ENCODE results near the gene PP2D1. TPM values are rescaled to one million over a fixed set of nuclear protein-coding genes. Genes with fewer than 3 reads are reported as not detected.
"Not testable (repeated sequence)": the region's sequence is repeated elsewhere in the genome, so short reads cannot be mapped to it uniquely, and the experiment has no call there.

Gene PP2D1
- total and polyA plus RNA-seq, 2 experiments from 2014 or later: 0.23 TPM; not detected in 1

GRCh38 chr3:20027136-20027535 is 15.1 kb upstream of the PP2D1 start:
- H3K27me3 ChIP-seq: no peaks in the 10 kb centered on the region
- no peaks in the 10 kb centered on the region for H3K9me3 ChIP-seq (ENCODE audit: low read depth)
- H3K27ac ChIP-seq: no peak overlapping the region
- no peak overlapping the region for H2AFZ ChIP-seq
- H3K4me3 ChIP-seq: no peak overlapping the region
- no peaks in the 10 kb centered on the region for H3K4me1 ChIP-seq (ENCODE audit: insufficient read depth)
- 86% methylated on average over 4 of the region's 4 CpGs for WGBS (ENCODE audit: low lambda C conversion rate, missing lambda C conversion rate)
- no peaks in the 10 kb centered on the region for H3K36me3 ChIP-seq (replicated peaks; ENCODE audit: insufficient read depth, low read depth)
- no peaks in the 10 kb centered on the region for H3K79me2 ChIP-seq
- H4K20me1 ChIP-seq (ENCODE audit: insufficient read depth, poor library complexity, severe bottlenecking): no peaks in the 10 kb centered on the region
- H3K4me2 ChIP-seq: no peak overlapping the region
- DNase-seq (ENCODE audit: low spot score): no peak
- H3K9me2 ChIP-seq (replicated peaks; ENCODE audit: insufficient read depth): no peaks in the 10 kb centered on the region
- TF ChIP-seq EZH2 (IDR thresholded peaks at IDR 0.05; ENCODE audit: borderline replicate concordance): no peak
- no peak for TF ChIP-seq EZH2phosphoT487 (IDR thresholded peaks at IDR 0.05; ENCODE audit: low read depth, severe bottlenecking, unreplicated experiment)
- TF ChIP-seq, protein P1, sequence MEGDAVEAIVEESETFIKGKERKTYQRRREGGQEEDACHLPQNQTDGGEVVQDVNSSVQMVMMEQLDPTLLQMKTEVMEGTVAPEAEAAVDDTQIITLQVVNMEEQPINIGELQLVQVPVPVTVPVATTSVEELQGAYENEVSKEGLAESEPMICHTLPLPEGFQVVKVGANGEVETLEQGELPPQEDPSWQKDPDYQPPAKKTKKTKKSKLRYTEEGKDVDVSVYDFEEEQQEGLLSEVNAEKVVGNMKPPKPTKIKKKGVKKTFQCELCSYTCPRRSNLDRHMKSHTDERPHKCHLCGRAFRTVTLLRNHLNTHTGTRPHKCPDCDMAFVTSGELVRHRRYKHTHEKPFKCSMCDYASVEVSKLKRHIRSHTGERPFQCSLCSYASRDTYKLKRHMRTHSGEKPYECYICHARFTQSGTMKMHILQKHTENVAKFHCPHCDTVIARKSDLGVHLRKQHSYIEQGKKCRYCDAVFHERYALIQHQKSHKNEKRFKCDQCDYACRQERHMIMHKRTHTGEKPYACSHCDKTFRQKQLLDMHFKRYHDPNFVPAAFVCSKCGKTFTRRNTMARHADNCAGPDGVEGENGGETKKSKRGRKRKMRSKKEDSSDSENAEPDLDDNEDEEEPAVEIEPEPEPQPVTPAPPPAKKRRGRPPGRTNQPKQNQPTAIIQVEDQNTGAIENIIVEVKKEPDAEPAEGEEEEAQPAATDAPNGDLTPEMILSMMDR (IDR thresholded peaks at IDR 0.05; ENCODE audit: poor library complexity): no peak

DNA sequence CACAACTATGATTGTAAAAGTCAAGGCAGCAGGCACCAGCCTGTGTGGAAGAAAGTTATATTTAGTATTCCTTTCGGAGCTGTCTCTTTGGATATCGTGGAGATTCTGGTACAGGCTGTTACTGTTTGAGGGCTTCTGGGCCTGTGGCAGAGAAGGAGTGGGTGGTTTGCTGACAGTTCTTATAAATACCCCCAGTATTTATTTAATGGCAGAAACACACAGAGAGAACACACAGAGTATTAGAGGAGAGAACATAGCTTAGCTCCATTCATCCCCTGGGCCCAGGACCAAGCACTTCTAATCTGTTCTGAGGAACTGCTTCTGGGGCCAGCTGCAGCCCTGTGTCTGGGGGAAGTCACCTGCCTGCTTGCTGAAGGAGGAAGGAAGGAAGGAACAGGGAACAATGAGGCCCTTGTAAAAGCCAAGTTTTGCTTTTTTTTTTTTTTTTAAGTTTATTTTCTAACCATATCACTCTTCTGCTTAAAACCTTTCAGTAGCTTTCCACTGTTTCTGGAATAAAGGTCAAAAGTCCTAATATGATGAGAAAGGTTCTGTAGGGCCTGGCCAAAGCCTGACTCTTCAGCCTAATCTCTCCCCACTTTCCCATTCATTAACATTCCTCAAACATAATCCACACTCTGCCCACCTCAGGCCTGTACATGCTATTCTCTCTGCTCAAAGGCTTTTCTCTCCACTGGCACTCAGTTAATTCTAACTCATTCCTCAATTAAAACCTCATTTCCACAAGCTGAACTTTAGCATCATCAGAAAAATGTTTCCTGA is 11.8 kb upstream of the PP2D1 start:
- H3K27me3 ChIP-seq: no peaks in the 10 kb centered on the region
- TF ChIP-seq, protein P1 (IDR thresholded peaks at IDR 0.05; ENCODE audit: poor library complexity): no peak
- TF ChIP-seq EZH2 (IDR thresholded peaks at IDR 0.05; ENCODE audit: borderline replicate concordance) (no peak), EZH2phosphoT487 (IDR thresholded peaks at IDR 0.05; ENCODE audit: low read depth, severe bottlenecking, unreplicated experiment) (no peak)
- peak overlapping the region; percentile 6 for H3K4me2 ChIP-seq
- H3K36me3 ChIP-seq (replicated peaks; ENCODE audit: insufficient read depth, low read depth): no peaks in the 10 kb centered on the region
- no peak overlapping the region for H3K4me3 ChIP-seq
- WGBS (ENCODE audit: low lambda C conversion rate, missing lambda C conversion rate): 69% methylated on average over 2 of the region's 2 CpGs
- H3K79me2 ChIP-seq: no peaks in the 10 kb centered on the region
- H2AFZ ChIP-seq: peak overlapping the region; percentile 50
- peak overlapping the region; percentile 73 for H3K27ac ChIP-seq
- H3K9me2 ChIP-seq (replicated peaks; ENCODE audit: insufficient read depth): no peaks in the 10 kb centered on the region
- H4K20me1 ChIP-seq (ENCODE audit: insufficient read depth, poor library complexity, severe bottlenecking): no peaks in the 10 kb centered on the region
- peak; percentile 40 for DNase-seq (ENCODE audit: low spot score)
- H3K9me3 ChIP-seq (ENCODE audit: low read depth): no peaks in the 10 kb centered on the region
- H3K4me1 ChIP-seq (ENCODE audit: insufficient read depth): no peaks in the 10 kb centered on the region

- H3K4me3 ChIP-seq: no peak overlapping the region
- H3K79me2 ChIP-seq: no peaks in the 10 kb centered on the region
- H3K9me2 ChIP-seq (replicated peaks; ENCODE audit: insufficient read depth): no peaks in the 10 kb centered on the region
- peak overlapping the region; percentile 50 for H2AFZ ChIP-seq
- H3K4me1 ChIP-seq (ENCODE audit: insufficient read depth): no peaks in the 10 kb centered on the region
- H3K27ac ChIP-seq: peak overlapping the region; percentile 73
- TF ChIP-seq, protein P1 (IDR thresholded peaks at IDR 0.05; ENCODE audit: poor library complexity): no peak
- TF ChIP-seq EZH2phosphoT487 (IDR thresholded peaks at IDR 0.05; ENCODE audit: low read depth, severe bottlenecking, unreplicated experiment) (no peak), EZH2 (IDR thresholded peaks at IDR 0.05; ENCODE audit: borderline replicate concordance) (no peak)
- peak overlapping the region; percentile 6 for H3K4me2 ChIP-seq
- H3K27me3 ChIP-seq: no peaks in the 10 kb centered on the region
- WGBS (ENCODE audit: low lambda C conversion rate, missing lambda C conversion rate): 71% methylated on average over 2 of the region's 2 CpGs
- no peaks in the 10 kb centered on the region for H3K36me3 ChIP-seq (replicated peaks; ENCODE audit: insufficient read depth, low read depth)
- no peaks in the 10 kb centered on the region for H4K20me1 ChIP-seq (ENCODE audit: insufficient read depth, poor library complexity, severe bottlenecking)
- H3K9me3 ChIP-seq (ENCODE audit: low read depth): no peaks in the 10 kb centered on the region
- no peak for DNase-seq (ENCODE audit: low spot score)
These were observed 11.0 kb upstream of the PP2D1 start for GRCh38 chr3:20022954-20023622.

DNA sequence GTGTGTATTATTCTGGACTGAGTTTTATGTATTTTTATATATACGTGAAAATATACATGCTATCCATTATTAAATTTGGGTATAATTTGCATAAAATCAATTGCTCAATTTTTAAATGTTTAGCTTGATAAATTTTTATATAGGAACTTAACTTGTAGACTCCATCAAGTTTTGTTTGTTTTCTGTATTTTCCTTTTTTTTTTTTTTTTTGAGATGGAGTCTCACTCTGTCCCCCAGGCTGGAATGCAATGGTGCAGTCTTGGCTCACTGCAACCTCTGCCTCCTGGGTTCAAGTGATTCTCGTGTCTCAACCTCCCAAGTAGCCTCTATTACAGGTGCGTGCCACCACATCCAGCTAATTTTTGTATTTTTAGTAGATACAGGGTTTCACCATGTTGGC is 4.0 kb upstream of the PP2D1 start:
- not testable (repeated sequence) for H2AFZ ChIP-seq; H3K4me3 ChIP-seq; DNase-seq (ENCODE audit: low spot score); H3K9me3 ChIP-seq (ENCODE audit: low read depth); H3K36me3 ChIP-seq (replicated peaks; ENCODE audit: insufficient read depth, low read depth); H3K4me2 ChIP-seq; H3K9me2 ChIP-seq (replicated peaks; ENCODE audit: insufficient read depth); H3K27ac ChIP-seq; H4K20me1 ChIP-seq (ENCODE audit: insufficient read depth, poor library complexity, severe bottlenecking); H3K4me1 ChIP-seq (ENCODE audit: insufficient read depth); H3K27me3 ChIP-seq; H3K79me2 ChIP-seq
- 89% methylated on average over 3 of the region's 3 CpGs for WGBS (ENCODE audit: low lambda C conversion rate, missing lambda C conversion rate)
